Measurements from ENCODE around the gene KXD1.

DNA sequence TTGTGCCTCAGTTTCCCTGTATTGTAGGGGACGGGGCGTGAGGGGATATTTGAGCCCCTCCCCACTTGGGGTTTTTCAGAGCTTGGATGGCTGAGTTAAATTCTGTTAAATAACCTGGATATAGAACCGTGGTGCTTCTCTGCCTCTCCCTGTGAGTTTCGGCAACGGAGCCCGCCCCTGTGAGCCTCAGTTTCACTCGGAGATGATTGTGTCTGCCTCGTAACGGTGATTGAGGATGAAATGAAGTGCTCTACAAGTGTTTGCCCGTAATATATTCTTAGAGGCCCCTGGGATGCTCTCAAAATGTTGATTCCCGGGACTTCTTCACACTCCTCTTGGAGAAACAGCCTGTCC lies 509 bp downstream of the KXD1 start:
- TF ChIP-seq ZNF274 (IDR thresholded peaks at IDR 0.05; ENCODE audit: low read depth, low read length) (no peak), SUZ12 (IDR thresholded peaks at IDR 0.05; ENCODE audit: extremely low read depth, insufficient read depth, insufficient read length) (no peak), YY1 (IDR thresholded peaks at IDR 0.05; ENCODE audit: insufficient read depth, insufficient read length) (no peak)

Data from NT2/D1 (cell line).